HG03354 (cell line): ENCODE data around the gene KRTAP12-1.

ENCODE experiments used
- ATAC-seq: cut with Tn5 transposase; IDR thresholded peaks from one replicate; pipeline ENCODE4 v1.9.1; 2021; ENCODE audit warnings: mild to moderate bottlenecking; ENCODE audit not compliant: unreplicated experiment, poor library complexity, severe bottlenecking

Gene KRTAP12-1

DNA sequence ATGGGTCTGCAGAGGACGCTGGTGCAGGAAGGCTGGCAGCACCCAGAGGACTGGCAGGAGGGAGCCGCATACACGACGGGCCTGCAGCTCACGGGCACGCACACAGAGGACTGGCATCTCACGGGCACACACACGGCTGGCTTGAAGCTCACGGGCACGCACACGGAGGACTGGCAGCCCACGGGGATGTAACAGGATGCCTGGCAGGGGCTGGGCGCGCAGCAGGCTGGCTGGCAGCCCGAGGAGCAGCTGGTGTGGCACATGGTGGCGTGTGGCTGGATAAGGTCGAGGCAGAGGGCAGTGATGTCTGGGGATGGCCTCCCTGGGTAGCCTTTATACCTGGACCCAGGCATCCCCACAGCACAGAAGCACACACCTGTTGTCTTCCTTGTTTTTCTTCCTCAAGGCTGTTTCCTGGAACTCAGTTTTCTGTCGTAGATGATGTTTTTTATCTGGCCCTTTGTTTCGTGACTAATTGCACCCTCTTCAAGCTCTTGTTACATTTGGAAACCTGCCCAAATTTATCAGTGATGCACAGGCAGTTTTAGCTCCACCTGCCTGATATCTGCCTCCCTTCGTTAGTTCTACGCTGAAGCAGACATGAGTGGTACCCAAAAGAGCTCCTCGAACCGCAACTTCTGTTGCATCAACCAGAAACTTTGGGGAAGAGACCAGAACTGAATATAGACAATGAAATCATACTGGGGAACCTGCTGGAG, at the start of gene KRTAP12-1:
Gene KRTAP12-1, minus strand, starts transcription at position 303 of the 719 bp plus-strand sequence. Its CDS starts 40 bp downstream, at position 263.
- no peak for ATAC-seq

GRCh38 chr21:44730951-44731579, 49.1 kb upstream of the KRTAP12-1 start:
- ATAC-seq = no peak

DNA sequence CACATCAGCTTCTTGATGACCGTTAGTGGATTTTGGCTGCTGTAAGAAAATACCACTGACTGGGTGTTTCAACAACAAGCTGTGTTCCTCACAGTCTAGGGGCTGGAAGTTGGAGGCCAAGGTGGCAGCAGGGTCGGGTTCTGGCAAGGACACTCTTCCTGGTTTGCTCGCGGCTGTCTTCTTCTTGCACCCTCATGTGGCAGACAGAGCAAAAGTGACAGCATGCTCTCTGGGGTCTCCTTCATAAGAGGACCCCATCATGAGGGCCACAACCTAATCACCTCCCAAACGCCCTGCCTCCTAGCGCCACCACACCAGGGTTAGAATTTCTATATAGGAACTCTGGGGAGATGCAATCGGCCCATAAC, 48.0 kb upstream of the KRTAP12-1 start:
- no peak for ATAC-seq

DNA sequence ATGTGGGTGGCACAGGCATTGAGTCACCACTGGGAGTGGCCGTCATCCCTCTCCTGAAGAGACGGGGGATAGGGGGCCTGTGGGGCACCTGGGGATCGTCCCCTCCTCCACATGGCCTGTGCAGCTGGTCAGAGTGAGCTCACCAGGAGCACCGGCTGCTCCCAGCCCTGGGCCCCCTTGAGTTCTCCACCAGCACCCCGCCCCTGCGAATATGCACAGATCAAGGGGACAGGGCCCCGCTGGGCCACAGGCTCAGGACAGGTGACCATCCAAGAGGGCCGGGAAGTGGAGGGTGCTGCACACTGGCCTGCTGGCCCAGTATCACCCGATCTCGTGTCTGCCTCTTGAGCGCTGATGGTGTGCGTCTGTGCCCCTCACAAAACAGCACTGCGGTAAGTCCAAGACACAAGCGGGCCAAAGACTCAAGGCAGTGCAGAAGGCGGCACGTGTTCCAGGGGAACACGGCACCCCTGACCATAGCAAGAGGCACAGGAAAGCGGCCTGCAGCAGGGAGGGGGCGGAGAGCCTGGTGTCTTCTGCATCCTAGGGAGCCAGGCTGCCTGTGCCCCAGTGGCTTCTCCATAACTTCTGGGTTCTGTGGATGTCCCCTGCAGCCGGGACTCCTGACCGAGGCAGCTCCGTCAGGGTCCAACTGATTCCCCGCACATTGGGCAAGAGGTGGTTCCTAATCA, 47.5 kb upstream of the KRTAP12-1 start:
- ATAC-seq = no peak

DNA sequence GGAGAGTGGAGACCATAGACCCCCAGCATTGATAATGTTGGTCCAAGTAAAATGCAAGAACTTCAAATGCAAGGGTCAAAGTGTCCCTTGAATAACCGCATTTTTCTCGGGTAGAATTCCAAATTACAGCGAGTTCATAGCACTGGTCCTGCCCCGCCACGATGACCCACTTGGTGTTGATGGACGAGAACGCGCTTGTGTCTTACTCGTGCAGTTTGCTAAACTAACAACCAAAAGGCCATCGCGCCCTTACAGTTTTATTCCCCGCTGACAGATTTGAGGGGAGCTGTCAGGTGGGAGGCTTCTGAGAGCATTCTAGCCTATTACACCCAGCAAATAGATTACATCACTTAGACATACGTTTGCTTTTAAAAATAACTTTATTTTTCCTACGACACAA, 46.8 kb upstream of the KRTAP12-1 start:
- no peak for ATAC-seq

- no peak for ATAC-seq
These were observed 45.8 kb upstream of the KRTAP12-1 start for GRCh38 chr21:44727757-44728156.

- no peak for ATAC-seq
These were observed 45.4 kb upstream of the KRTAP12-1 start for GRCh38 chr21:44727321-44727720.

GRCh38 chr21:44726826-44727225, 44.9 kb upstream of the KRTAP12-1 start:
- ATAC-seq = no peak

GRCh38 chr21:44724926-44725325, 43.0 kb upstream of the KRTAP12-1 start:
- no peak for ATAC-seq

GRCh38 chr21:44724196-44724595, 42.2 kb upstream of the KRTAP12-1 start:
- ATAC-seq = no peak

GRCh38 chr21:44723177-44724131, 41.5 kb upstream of the KRTAP12-1 start:
- no peak for ATAC-seq

- no peak for ATAC-seq
These were observed 40.8 kb upstream of the KRTAP12-1 start for GRCh38 chr21:44722731-44723130.

DNA sequence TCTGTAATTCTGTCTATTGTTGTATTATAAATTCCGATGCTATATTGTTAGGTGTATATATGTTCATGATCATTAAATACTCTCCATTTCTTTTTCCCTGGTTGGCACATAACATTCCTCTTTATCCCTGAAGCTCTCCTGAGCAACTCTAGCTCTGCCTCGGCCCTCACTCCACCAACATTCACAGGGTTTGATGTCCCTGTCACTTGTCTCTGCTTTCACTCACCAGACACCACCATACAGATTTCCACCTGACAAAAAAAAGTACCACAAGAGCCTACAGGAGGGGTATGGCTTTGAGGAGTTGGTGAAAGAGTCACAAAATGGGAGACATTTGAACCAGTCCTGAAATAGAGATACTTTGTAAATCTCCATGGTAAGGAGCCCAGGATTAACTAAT, 38.2 kb upstream of the KRTAP12-1 start:
- ATAC-seq = no peak

- no peak for ATAC-seq
These were observed 36.6 kb upstream of the KRTAP12-1 start for GRCh38 chr21:44718571-44718970.

- no peak for ATAC-seq
These were observed 36.1 kb upstream of the KRTAP12-1 start for GRCh38 chr21:44718093-44718492.

DNA sequence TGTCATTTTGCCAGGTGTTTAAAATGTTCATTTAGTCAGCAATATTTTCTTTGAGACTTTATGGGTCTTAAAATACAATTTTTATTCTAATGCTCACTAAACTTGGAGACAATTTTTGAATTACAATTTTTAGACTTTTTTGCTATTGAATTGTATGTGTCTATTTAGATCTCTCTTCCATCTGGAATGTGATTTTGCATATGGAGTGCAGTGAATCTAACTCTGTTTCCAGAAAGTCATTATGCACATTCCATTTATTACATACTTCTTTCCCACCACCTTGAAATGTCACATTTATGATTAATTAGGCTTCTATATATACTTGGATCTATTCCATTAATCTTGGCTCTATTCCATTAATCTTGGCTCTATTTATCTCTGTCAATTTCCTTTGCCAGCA, 35.0 kb upstream of the KRTAP12-1 start:
- ATAC-seq = no peak

DNA sequence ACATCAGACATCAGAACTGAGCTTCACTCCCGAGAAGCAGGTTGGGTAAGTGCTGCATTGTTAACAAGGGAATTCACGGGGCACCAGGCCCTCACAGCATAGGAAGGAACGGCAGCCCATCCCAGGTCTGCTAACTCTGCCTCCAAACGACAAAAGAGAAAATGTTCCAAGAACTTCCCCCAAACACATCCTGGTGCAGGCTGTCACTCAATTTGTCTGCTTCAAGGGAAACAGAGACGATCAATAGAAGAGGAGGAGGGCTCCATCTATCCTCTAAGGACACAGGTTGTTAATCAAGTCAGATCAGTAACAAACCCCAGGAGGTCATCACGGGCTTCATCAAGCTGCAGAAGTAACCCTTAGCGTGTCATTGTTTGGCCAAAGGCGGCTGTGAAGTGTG, 32.9 kb upstream of the KRTAP12-1 start:
- ATAC-seq = no peak

DNA sequence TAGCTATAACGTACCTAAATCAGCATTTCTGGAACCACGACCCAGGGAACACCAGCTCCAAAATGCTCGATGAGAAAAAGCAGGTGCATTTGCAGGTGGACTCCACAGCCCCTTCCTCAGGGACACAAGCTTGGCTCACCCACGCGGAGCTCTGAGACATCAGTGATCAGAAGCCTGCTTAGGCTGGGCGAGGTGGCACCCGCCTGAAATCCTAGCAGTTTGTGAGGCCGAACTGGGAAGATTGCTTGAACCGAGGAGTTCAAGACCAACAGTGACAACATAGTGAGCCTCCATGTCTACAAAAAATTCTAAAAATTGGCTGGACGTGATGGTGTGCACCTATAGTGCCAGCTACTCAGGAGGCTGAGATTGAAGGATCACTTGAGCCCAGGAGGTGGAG, 31.9 kb upstream of the KRTAP12-1 start:
- no peak for ATAC-seq

- ATAC-seq = no peak
These were observed 31.2 kb upstream of the KRTAP12-1 start for GRCh38 chr21:44713130-44713529.
